ENCODE results near the gene CXCL12.

CXCL12 gene

DNA sequence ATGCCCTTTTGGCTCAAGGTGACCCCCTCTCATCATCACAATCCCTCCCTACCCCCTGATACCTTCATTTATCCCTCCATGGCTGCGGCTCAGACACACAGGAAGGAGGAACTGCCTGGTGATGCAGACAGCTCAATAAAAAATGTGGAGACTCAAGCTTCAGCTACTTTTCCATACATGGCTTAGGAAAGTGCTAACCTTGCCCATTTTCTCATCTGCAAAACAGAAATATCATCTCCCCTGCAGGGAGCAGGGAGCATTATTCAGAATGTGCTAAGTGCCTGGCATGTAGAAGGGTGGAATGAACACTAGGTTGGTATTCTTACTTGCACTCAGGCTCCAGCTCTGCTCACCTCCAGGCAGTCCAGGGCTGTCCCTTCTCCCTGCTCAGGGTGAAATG lies 23.8 kb downstream of the CXCL12 start:
- DNase-seq: no peak

DNA sequence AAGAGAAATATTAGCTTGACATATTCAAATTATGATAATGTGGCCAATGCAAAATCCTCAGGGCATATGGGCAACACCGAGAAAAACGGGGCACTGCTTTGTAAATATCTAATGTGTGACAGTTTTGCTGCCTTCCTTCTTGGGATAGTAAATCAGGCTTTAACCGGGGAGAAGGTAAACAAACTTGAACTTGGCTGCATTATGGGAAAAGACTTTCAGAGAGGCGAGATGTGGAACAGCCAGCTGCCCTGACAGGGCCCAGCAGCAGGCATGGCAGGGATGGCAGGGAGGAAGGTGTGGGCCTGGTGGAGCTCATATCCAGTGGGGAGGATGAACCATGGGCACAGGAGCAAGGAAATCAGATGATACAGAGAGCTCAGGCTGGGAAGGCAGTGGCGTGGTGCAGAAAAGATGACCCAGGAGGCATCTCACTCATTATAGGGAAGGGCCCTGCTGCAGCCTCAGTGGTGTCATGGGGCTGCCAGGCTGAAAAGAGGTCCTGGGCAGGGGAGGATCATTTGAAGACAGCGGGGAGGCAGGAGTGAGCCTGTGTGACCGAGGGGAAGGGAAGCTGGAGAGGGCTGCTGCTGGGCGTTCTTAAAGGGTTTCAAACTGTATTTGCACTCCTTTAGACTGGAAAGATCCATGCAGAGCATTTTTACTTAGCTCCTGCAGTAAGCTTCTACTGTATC lies 26.7 kb downstream of the CXCL12 start:
- no peak for DNase-seq

DNA sequence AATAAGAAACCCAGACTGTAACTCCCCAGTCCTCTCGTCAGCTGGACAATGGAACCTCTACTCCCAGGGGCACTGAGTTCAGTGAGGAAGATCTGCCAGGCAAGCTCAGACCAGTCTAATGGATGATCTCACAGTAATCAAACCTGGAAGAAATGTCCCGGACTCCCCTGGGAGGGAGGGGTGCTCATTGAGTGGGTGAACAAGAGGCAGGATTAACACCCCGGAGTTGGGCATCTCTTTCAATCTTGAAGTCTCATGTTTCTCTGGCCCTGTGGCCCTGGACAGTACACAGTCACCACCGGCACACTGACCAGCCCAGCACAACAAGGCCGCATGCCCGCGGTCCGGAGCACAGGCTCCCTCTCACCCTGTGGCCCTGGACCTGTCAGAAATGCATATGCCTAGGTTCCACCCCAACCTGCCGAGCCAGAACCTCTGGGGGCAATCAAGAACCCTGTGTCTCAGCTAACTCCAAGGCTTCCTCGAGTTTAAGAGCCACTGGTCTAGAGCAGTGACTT lies 27.8 kb downstream of the CXCL12 start:
- no peak for DNase-seq

GRCh38 chr10:44356139-44357022 lies 28.5 kb downstream of the CXCL12 start:
- no peak for DNase-seq

DNA sequence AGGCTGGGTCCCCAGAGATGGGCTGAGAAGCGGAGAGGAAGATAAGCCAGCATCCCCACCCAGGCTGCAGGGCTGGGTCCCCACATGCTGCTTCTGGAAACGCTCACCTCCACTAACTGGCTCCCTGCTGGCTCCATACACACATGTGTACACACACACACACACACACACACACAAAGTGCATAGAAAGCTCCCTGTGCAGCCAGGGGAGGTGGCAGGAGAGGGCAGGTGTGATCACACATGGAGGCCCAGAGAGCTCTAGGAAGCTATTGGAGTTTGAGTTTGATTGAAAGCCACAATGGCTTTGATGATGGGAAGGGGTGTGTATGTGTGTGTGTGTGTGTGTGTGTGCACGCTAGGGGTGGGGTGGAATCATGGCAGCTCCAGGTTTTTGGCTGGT lies 29.3 kb downstream of the CXCL12 start:
- no peak for DNase-seq

DNA sequence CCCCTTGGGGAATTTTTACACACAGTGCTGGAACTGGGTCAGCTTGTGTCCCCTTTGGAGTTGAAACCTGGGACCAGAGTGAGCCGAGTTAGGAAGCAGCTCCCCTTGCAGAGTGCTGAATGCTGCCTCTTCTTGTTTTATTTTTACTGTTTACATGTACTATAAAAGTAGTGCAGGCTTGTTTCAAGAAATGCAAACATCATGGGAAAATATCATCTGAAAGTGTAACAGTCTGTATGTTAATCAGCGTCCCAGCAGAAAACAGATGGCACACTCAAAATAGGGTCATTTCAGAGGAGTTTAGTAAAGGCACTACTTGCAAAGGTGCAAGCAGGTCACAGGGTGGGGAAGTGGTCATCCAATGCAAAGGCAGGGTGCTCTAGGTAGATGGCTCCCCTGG lies 30.1 kb downstream of the CXCL12 start:
- DNase-seq: no peak

DNA sequence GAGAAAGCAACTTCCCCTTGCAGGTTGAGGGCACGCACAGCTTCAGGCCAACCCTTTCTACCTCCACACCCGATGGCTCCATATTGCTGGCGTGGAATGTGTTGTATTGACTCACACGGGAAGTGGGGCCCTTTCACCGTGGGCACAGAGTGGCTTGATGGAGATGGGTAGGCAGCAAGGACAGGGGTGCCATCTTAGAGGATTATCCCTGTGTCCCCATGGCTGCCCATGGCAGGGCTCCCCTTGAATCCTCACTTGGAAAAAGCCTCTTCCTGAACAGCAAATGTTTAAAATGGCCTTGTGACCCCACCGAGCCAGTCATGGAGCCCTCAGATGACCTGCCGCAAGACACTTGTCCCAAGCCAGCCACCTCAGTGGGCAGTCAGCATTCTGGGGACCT lies 31.2 kb downstream of the CXCL12 start:
- DNase-seq: no peak

GRCh38 chr10:44353128-44353390 lies 31.8 kb downstream of the CXCL12 start:
- no peak for DNase-seq

DNA sequence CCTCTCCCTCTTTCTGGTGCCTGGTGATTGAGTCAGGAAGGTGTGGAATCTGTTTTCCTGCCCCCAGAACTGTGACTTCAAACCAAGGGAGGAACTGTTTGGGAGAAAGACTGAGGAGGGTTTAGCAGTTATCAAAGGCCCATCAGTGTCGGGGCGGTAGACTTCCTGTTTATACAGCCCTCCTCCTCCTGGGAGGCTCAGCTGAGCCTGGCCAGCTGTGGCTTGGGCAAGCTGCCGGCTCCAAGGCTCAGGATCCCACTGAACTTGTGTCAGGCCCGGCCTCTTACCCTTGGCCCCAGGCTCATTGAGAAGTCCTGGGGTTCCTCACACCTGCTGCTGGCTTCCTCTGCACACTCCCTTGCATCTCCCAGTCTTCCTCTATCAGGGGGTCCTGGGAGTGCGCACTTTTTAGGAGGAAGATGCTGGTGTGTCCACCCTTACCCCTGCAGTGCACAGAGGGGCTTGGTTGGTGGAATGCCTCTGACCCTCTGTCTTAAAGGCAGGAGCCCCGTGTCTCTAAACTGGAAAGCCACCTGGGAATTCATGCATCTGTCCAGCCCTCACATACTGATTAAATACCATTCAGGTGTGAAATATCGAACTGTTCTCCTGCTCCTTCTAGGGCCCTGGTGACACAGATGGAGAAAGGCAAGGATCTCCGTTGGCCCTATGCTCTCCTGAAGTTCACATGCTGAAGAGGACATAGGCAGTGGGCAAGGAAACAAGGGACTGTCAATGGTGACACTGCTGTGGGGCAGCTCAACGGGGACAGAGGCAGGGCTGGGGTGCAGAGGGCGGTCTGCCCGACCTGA lies 32.4 kb downstream of the CXCL12 start:
- no peak for DNase-seq

DNA sequence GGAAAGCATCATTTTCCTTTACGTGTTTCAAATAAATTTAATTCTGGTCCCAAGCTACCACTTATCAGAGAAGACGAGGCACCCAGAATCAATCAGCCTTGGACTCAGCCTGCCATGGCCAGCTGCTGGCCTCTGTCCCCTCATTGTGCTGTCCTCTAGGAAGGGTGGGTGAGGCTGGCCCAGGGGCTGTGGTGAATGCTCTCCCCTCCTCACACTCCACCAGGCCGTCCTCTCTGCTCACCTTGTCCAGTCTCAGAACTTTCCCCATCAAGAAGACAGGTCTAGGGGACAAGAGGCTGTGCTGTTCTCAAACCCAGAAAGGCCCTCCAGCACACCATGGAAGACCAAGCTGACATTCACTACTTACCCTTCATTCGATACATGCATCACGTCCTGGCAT lies 36.4 kb downstream of the CXCL12 start:
- no peak for DNase-seq

DNA sequence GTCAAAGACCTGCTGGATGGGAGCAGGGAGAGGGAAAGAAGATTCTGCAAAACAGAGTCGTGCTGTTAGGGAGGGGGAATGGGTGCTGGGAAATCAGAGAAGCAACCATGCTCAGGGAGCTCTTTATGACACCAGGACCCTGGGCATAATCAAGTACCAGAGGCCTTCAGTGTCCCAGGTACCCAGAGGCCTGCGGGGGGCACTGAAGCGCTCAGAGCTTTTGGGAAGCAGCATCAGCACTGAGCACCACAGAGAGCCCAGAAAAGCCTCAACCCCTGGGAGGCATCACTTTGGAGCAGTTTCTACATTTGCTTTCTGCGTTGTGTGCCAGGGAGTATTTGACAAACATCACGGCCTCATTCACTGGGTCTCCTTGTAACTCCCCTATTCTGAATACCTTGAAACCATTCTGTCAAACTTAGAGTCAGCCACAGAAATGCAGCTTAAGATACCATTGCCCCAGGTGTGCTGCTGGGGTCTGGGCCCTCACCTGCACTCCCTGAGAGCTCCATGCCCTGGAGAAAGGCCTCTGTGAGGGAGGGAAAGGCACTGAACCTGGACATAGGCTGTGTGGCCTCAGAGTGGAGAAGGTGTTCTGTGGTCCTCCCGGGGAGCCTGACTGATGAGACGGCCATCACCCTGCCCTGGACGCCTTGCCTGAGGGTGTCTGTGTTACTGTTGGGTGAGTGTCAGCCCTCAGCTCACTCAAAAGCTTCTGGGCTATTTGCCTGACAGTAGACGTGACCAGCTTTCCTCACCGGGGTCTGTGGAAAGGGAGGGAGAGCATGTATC lies 37.1 kb downstream of the CXCL12 start:
- no peak for DNase-seq

- no peak for DNase-seq
Observed at GRCh38 chr10:44344727-44345126, 40.2 kb downstream of the CXCL12 start.

DNA sequence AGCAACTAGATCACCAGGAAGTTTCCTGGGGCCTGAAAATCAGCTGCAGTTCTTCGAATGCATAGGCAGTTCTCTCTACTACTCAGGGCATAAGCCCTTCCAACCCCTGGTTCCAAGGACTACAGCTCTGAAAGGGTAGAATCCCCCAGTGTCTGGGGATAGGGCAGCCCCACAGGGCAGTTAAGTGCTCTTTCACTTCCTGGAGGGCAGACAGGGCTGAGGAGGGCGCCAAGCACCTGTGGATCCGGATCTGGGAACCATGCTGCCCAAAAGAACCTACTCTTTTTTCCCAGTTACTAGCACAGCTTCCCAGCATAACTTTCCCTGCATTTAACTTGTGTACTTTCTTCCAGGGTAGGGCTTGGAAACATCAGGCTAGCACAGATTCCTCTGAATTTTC lies 41.1 kb downstream of the CXCL12 start:
- DNase-seq: no peak

GRCh38 chr10:44341886-44342285 lies 43.0 kb downstream of the CXCL12 start:
- no peak for DNase-seq

DNA sequence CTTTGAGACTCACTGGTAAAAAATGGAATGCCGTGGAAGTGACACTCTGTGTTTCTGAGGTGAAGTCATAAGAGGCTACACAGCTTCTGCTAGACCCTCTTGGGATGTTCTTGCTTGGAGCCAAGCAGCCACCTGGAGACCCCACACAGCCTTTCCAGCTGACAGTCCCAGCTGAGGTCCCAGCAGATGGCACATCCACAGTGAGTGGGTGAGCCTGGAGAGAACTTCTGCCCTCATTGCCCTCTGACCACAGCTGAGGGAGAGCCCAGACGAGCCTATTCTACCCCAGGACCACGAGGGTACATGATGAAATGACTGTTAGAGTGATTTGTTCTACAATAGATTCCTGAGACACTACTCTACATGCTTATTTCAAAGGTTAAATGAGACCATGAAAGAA lies 44.3 kb downstream of the CXCL12 start:
- DNase-seq: no peak

- no peak for DNase-seq
Observed at GRCh38 chr10:44339218-44339617, 45.7 kb downstream of the CXCL12 start.

GRCh38 chr10:44337081-44337480 lies 47.8 kb downstream of the CXCL12 start:
- DNase-seq: no peak

DNA sequence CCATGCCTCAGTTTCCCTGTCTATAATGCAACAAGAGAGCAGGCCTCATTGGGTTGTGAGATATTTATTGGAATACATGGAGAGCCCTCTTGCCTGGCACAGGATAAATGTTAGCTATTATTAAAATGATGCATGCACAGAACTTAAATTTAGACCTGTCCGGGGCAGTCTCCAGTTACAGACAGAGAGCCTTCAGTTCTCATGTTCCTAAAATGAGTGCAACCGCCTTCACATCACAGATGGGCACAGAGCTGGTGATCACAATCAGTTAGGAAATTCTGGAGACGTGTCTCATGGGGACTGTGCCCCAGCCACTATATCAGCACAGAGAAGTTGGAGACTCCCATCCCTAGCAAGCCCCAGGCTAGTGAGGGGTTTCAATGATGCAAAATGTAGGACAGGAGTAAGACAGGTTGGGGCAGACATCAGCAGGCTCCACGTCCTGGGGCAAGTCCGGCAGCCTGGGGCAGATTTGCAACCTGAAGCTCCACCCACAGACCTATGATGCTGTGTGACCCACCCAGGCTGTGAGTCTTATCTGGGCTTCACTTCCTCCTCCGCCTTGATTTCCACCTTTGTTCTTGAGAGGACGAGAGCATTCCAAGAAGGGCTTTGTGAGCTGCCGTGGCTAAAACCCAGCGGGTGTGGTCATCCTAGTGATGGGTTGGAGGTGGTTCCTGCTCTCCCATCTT lies 49.4 kb downstream of the CXCL12 start:
- no peak for DNase-seq

- DNase-seq: no peak
Observed at GRCh38 chr10:44334621-44335184, 50.2 kb downstream of the CXCL12 start.

- no peak for DNase-seq
Observed at GRCh38 chr10:44334091-44334490, 50.8 kb downstream of the CXCL12 start.

GRCh38 chr10:44333511-44333910 lies 51.4 kb downstream of the CXCL12 start:
- no peak for DNase-seq

DNA sequence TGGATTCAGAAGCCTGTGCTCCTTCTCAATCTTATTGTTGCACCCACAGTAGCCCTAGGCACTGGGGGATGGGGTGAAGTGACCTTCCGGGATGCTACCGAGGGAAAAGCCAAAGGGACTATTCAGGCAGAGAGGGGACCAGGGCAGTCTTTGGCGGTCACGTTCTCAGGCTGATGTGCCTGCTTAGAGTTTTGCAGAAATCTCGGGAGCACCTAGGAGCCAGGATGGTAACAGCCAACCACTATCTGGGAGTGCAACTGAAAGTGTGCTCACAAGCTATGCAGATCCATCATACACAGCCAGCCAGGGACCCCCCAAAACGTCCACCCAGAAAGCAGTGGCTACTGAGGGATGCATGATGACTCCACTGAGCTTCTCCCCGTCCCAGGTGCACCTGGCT lies 52.4 kb downstream of the CXCL12 start:
- no peak for DNase-seq
